NB4 (cell line): ENCODE measurements around the gene FGF14.

Experiments
- DNase-seq: peaks from one replicate; pipeline ENCODE4 v3.0.0; 2010; ENCODE audit warnings: low read depth
- H3K4me3 ChIP-seq: one replicate; pipeline ENCODE4 v1.5.1; 2011; ENCODE audit warnings: mild to moderate bottlenecking, low read depth, low read length, moderate library complexity
- CTCF ChIP-seq: IDR thresholded peaks from one replicate; pipeline ENCODE4 v1.5.1; 2012; ENCODE audit warnings: low read depth, low read length
- MAX ChIP-seq: IDR thresholded peaks from 2 replicates; pipeline ENCODE4 v1.6.1; 2011; ENCODE audit warnings: low read depth, low read length
- MYC ChIP-seq: IDR thresholded peaks from 2 replicates; pipeline ENCODE4 v1.6.1; 2011; ENCODE audit warnings: low read depth, low read length
- POLR2A ChIP-seq: IDR thresholded peaks from 2 replicates; pipeline ENCODE4 v1.6.1; 2011; ENCODE audit warnings: mild to moderate bottlenecking; ENCODE audit not compliant: insufficient read length; ENCODE audit errors: extremely low read depth

FGF14 gene

GRCh38 chr13:101691341-101691860, 710.4 kb downstream of the FGF14 start:
- H3K4me3 ChIP-seq = no peak overlapping the region
- TF ChIP-seq MAX = no peak
- no peak for TF ChIP-seq POLR2A
- TF ChIP-seq CTCF = no peak
- TF ChIP-seq MYC = no peak
- no peak for DNase-seq

- no peak overlapping the region for H3K4me3 ChIP-seq
- TF ChIP-seq CTCF = no peak
- no peak for TF ChIP-seq POLR2A
- no peak for TF ChIP-seq MAX
- no peak for TF ChIP-seq MYC
- no peak for DNase-seq
Measured at GRCh38 chr13:101690871-101691270, 711.0 kb downstream of the FGF14 start.

GRCh38 chr13:101686003-101686402, 715.8 kb downstream of the FGF14 start:
- TF ChIP-seq CTCF (no peak), POLR2A (no peak), MYC (no peak), MAX (no peak)
- H3K4me3 ChIP-seq = no peak overlapping the region
- no peak for DNase-seq

- DNase-seq = no peak
- TF ChIP-seq MAX (no peak), CTCF (no peak), MYC (no peak), POLR2A (no peak)
- no peak overlapping the region for H3K4me3 ChIP-seq
Measured at GRCh38 chr13:101681834-101682233, 720.0 kb downstream of the FGF14 start.

GRCh38 chr13:101673360-101674105, 728.3 kb downstream of the FGF14 start:
- TF ChIP-seq CTCF (no peak), MAX (no peak), POLR2A (no peak), MYC (no peak)
- no peak overlapping the region for H3K4me3 ChIP-seq
- no peak for DNase-seq
